Kidney (tissue), 14 donors: ENCODE results near the gene WDR70. TPM values are rescaled to one million over a fixed set of nuclear protein-coding genes. Genes with fewer than 3 reads are reported as not detected.

Experiments
- DNase-seq, 5 donors: peaks; one replicate each; pipeline ENCODE4 v3.0.0-alpha.2; 2013 to 2020
- FAIRE-seq: peaks from 2 replicates; lab custom pipeline; 2012; peaks lifted over from hg19 to GRCh38; lab: Jason Lieb, UNC
- H3K27ac ChIP-seq, 2 donors: one replicate each; pipeline ENCODE4 v1.7.0; 2013; ENCODE audit warnings: low read depth in 2 of 2, low read length in 2 of 2, inconsistent platforms in 1 of 2
- H3K27me3 ChIP-seq: one replicate; pipeline ENCODE4 v1.7.1; 2013; ENCODE audit warnings: low read length, inconsistent platforms; ENCODE audit not compliant: control insufficient read depth, insufficient read depth
- H3K36me3 ChIP-seq, 3 donors: one replicate each; pipeline versions ENCODE4 v1.7.0 to v1.7.1; 2013; ENCODE audit warnings: low read length in 3 of 3, control low read depth in 1 of 3, inconsistent platforms in 1 of 3; ENCODE audit not compliant: insufficient read depth in 3 of 3, control insufficient read depth in 2 of 3
- H3K4me1 ChIP-seq, 3 donors: one replicate each; pipeline versions ENCODE4 v1.7.0 to v1.7.1; 2013; ENCODE audit warnings: low read length in 3 of 3, inconsistent platforms in 1 of 3, low read depth in 1 of 3; ENCODE audit not compliant: control insufficient read depth in 2 of 3, insufficient read depth in 2 of 3
- H3K4me3 ChIP-seq, 3 donors: one replicate each; pipeline versions ENCODE4 v1.7.0 to v1.8.1; 2013; ENCODE audit warnings: low read length in 3 of 3, control low read depth in 1 of 3, inconsistent platforms in 1 of 3
- H3K9ac ChIP-seq, 3 donors: one replicate each; pipeline versions ENCODE4 v1.7.0 to v1.7.1; 2013; ENCODE audit warnings: low read length in 3 of 3, control low read depth in 1 of 3, inconsistent platforms in 1 of 3
- H3K9me3 ChIP-seq, 3 donors: one replicate each; pipeline versions ENCODE4 v1.7.0 to v1.7.1; 2013; ENCODE audit warnings: low read length in 3 of 3, control low read depth in 1 of 3, inconsistent platforms in 1 of 3; ENCODE audit not compliant: control insufficient read depth in 2 of 3, insufficient read depth in 1 of 3
- CTCF ChIP-seq: IDR thresholded peaks from 3 replicates; pipeline ENCODE4 v1.5.1; 2012; ENCODE audit warnings: mild to moderate bottlenecking, moderate library complexity, borderline replicate concordance; ENCODE audit not compliant: insufficient read depth; ENCODE audit errors: extremely low read depth
- intact Hi-C: fragments of 100-400 bp; cut with DNase I; formaldehyde crosslinking; loops from one replicate; pipeline ENCODE4 v1.11.1; 2022
- polyA plus RNA-seq: library from polyadenylated mRNA; stranded (reverse); fragments of 350-450 nt; fragmentation: Illumina TruSeq; extraction: RNeasy Lipid Tissue Mini Kit (QIAGEN cat#74804); gene quantifications from one replicate; pipeline ENCODE4 v1.2.3, GENCODE V29; 2014; ENCODE audit warnings: low read depth, low replicate concordance; ENCODE audit not compliant: insufficient read depth
- total RNA-seq: library from RNA; stranded (reverse); fragmentation: NEBNext Ultra II Directional; extraction: Animal tissue kit (Norgen Biotek cat#: 25700); gene quantifications from one replicate; pipeline ENCODE4 v1.2.1, GENCODE V29; 2021
- donor health status: control.
- donor health status: control.
- donor health status: control.
- donor health status: control.
- donor health status: control.
- donor health status: DM: yes; HTN: yes; CAD: no.
- donor health status: Normal renal cell carcinoma (clear cell type).

The WDR70 gene
- total and polyA plus RNA-seq, 2 donors from 2014 or later = 27.2 to 32.3 TPM

GRCh38 chr5:37754976-37755375 lies 375.9 kb downstream of the WDR70 start:
- no peak overlapping the region for H3K27ac ChIP-seq
- H3K9ac ChIP-seq = no peak overlapping the region
- no peak for TF ChIP-seq CTCF
- H3K36me3 ChIP-seq = no peaks in the 10 kb centered on the region
- no peaks in the 10 kb centered on the region for H3K4me1 ChIP-seq
- no peak for FAIRE-seq
- intact Hi-C loops = no loop called here
- H3K4me3 ChIP-seq = no peak overlapping the region
- no peak for DNase-seq
- H3K27me3 ChIP-seq = no peaks in the 10 kb centered on the region
- no peaks in the 10 kb centered on the region for H3K9me3 ChIP-seq

- Histone ChIP-seq H3K9me3 (no peaks in the 10 kb centered on the region), H3K4me1 (no peaks in the 10 kb centered on the region)
- FAIRE-seq = no peak
These were observed 376.5 kb downstream of the WDR70 start for GRCh38 chr5:37755581-37755980.

GRCh38 chr5:37756248-37756647 lies 377.1 kb downstream of the WDR70 start:
- Histone ChIP-seq H3K4me3 (no peak overlapping the region), H3K4me1 (no peaks in the 10 kb centered on the region), H3K9me3 (no peaks in the 10 kb centered on the region), H3K27ac (no peak overlapping the region), H3K36me3 (no peaks in the 10 kb centered on the region), H3K27me3 (no peaks in the 10 kb centered on the region), H3K9ac (no peak overlapping the region)
- FAIRE-seq = no peak
- no peak for TF ChIP-seq CTCF
- intact Hi-C loops = no loop called here
- DNase-seq = no peak

More at GRCh38 chr5:37755581-37755980, 376.5 kb downstream of the WDR70 start:
- TF ChIP-seq CTCF = no peak
- H3K4me3 ChIP-seq = no peak overlapping the region
- intact Hi-C loops = no loop called here
- H3K9ac ChIP-seq = no peak overlapping the region
- H3K27ac ChIP-seq = no peak overlapping the region
- H3K36me3 ChIP-seq = no peaks in the 10 kb centered on the region
- no peaks in the 10 kb centered on the region for H3K27me3 ChIP-seq
- DNase-seq = no peak

- FAIRE-seq = no peak
- Histone ChIP-seq H3K27me3 (no peaks in the 10 kb centered on the region), H3K27ac (no peak overlapping the region), H3K36me3 (no peaks in the 10 kb centered on the region), H3K9ac (no peak overlapping the region), H3K4me1 (no peaks in the 10 kb centered on the region), H3K4me3 (no peak overlapping the region), H3K9me3 (no peaks in the 10 kb centered on the region)
- no peak for DNase-seq
- TF ChIP-seq CTCF = no peak
- intact Hi-C loops = no loop called here
These were observed 379.0 kb downstream of the WDR70 start for GRCh38 chr5:37757980-37758582.
